Progenitor cell of endocrine pancreas (in vitro differentiated cells): Measurements from ENCODE around the gene KRT13. TPM values are rescaled to one million over a fixed set of nuclear protein-coding genes. Genes with fewer than 3 reads are reported as not detected.

ENCODE experiments used
- DNase-seq: peaks from one replicate; pipeline ENCODE4 v3.0.0; 2021; ENCODE audit warnings: low spot score; ENCODE audit not compliant: unreplicated experiment
- H3K27ac Mint-ChIP-seq: 2 replicates; pipeline ENCODE4 v1.8.0; 2021; ENCODE audit warnings: mild to moderate bottlenecking, moderate library complexity, mixed read lengths
- H3K27me3 Mint-ChIP-seq: 2 replicates; pipeline ENCODE4 v1.8.0; 2021; ENCODE audit warnings: mixed read lengths
- H3K36me3 Mint-ChIP-seq: 2 replicates; pipeline ENCODE4 v1.8.0; 2022; ENCODE audit warnings: mixed read lengths; ENCODE audit not compliant: insufficient read depth
- H3K4me1 Mint-ChIP-seq: 2 replicates; pipeline ENCODE4 v1.8.0; 2021; ENCODE audit warnings: low read depth, mixed read lengths
- H3K4me3 Mint-ChIP-seq: 2 replicates; pipeline ENCODE4 v1.8.0; 2021; ENCODE audit warnings: low read depth, mild to moderate bottlenecking, moderate library complexity, mixed read lengths
- H3K9me3 Mint-ChIP-seq: 2 replicates; pipeline ENCODE4 v1.8.0; 2021; ENCODE audit warnings: low read depth, mixed read lengths
- total RNA-seq: library from RNA; stranded (reverse); gene quantifications from 2 replicates; pipeline ENCODE4 v1.2.1, GENCODE V29; 2021
- TF ChIP-seq, protein P1 (sequence below): fragments of 200-600 bp; sonication (generic); IDR thresholded peaks from one replicate; pipeline ENCODE4 v1.5.0; 2021; ENCODE audit warnings: antibody characterized with exemption, mild to moderate bottlenecking; ENCODE audit not compliant: unreplicated experiment

Gene KRT13
- total RNA-seq, 1 donor from 2014 or later = not detected

DNA sequence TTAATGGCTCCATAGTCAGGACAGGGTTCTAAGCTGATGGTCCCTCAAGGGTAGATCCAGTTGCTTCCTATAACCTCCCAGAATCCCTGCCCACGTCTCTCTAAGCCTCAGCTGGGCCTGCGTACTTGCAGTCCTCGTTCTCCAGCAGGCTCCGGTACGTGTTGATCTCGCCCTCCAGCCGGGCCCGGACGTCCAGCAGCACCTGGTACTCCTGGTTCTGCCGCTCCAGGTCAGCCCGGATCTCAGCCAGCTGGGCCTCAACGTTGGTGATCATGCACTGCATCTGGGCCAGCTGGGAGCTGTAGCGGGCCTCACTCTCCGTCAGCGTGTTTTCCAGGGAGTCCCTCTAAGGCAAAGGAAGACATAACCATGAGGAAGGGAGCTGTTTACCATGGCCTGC, 42.7 kb downstream of the KRT13 start:
- no peaks in the 10 kb centered on the region for H3K4me1 Mint-ChIP-seq
- no peak for DNase-seq
- H3K27me3 Mint-ChIP-seq = peaks cover 10% of the 10 kb centered on the region
- TF ChIP-seq, protein P1, sequence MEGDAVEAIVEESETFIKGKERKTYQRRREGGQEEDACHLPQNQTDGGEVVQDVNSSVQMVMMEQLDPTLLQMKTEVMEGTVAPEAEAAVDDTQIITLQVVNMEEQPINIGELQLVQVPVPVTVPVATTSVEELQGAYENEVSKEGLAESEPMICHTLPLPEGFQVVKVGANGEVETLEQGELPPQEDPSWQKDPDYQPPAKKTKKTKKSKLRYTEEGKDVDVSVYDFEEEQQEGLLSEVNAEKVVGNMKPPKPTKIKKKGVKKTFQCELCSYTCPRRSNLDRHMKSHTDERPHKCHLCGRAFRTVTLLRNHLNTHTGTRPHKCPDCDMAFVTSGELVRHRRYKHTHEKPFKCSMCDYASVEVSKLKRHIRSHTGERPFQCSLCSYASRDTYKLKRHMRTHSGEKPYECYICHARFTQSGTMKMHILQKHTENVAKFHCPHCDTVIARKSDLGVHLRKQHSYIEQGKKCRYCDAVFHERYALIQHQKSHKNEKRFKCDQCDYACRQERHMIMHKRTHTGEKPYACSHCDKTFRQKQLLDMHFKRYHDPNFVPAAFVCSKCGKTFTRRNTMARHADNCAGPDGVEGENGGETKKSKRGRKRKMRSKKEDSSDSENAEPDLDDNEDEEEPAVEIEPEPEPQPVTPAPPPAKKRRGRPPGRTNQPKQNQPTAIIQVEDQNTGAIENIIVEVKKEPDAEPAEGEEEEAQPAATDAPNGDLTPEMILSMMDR = no peak
- no peak overlapping the region for H3K27ac Mint-ChIP-seq
- H3K9me3 Mint-ChIP-seq = no peaks in the 10 kb centered on the region
- no peaks in the 10 kb centered on the region for H3K36me3 Mint-ChIP-seq
- H3K4me3 Mint-ChIP-seq = no peak overlapping the region

DNA sequence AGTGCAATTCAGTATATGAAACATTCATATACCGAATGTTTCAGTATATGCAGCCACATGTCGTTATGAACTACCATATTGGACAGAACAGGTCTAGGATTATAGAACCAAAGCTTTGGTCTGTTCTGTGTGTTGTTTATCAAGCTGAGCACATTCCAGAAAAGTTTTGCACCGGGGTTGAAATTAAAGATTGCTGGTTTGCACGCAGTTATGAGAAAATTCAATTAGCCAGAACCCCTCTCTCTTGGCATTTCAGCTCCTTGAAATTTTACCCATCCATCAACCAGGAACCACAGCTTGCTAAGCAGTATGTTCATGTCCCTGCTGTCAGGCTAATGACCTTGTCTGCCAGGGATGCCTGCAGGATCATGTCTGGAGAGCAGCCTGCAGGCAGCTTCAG, 47.7 kb downstream of the KRT13 start:
- Mint-ChIP-seq H3K4me3 (no peak overlapping the region), H3K9me3 (no peaks in the 10 kb centered on the region), H3K4me1 (no peaks in the 10 kb centered on the region), H3K36me3 (no peaks in the 10 kb centered on the region), H3K27ac (no peak overlapping the region), H3K27me3 (peaks cover 15% of the 10 kb centered on the region)
- TF ChIP-seq, protein P1 = no peak
- DNase-seq = no peak

DNA sequence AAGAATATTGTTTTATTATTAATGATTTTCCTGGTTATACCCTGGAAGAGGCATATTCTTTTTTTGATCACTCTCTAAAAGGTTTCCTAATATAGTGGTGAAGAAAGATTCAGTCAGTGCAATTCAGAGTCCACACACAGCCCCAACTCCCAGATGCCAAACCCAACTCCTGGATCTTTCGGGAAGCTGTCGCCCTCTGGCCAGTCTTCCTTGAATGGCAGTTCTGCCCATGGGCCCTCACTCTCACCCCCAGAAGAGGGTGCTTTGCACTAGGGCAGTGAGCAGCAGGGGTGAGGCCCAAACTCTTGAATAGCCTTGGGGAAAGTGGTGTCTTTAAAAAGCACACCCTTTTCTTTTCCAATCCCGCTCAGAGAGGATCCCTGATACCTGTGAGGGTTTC, 49.2 kb downstream of the KRT13 start:
- H3K9me3 Mint-ChIP-seq = peaks cover 6% of the 10 kb centered on the region
- TF ChIP-seq, protein P1 = no peak
- no peaks in the 10 kb centered on the region for H3K36me3 Mint-ChIP-seq
- H3K4me3 Mint-ChIP-seq = no peak overlapping the region
- H3K27ac Mint-ChIP-seq = no peak overlapping the region
- H3K27me3 Mint-ChIP-seq = peaks cover 15% of the 10 kb centered on the region
- DNase-seq = no peak
- no peaks in the 10 kb centered on the region for H3K4me1 Mint-ChIP-seq

DNA sequence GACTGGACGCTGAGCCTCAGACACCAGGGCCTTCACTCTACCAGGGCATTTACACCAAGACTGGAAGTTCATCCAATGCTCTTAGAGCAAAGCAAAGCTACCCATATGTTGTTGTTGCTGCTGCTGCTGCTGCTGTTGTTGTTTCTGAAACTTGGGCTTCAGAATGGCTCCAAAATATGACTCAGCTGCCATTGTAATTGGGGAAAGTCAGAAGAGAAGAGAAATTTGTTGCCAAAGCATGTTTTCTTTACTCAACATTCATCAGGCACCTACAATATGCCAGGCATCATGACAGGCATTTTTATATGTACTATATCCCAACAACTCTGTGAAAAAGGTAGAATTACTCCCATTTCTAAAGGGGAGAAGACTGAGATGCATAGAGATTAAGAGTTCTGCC, 50.2 kb downstream of the KRT13 start:
- Mint-ChIP-seq H3K4me3 (no peak overlapping the region), H3K9me3 (peaks cover 10% of the 10 kb centered on the region), H3K36me3 (no peaks in the 10 kb centered on the region), H3K27me3 (peaks cover 12% of the 10 kb centered on the region), H3K4me1 (no peaks in the 10 kb centered on the region), H3K27ac (no peak overlapping the region)
- no peak for DNase-seq
- TF ChIP-seq, protein P1 = no peak

DNA sequence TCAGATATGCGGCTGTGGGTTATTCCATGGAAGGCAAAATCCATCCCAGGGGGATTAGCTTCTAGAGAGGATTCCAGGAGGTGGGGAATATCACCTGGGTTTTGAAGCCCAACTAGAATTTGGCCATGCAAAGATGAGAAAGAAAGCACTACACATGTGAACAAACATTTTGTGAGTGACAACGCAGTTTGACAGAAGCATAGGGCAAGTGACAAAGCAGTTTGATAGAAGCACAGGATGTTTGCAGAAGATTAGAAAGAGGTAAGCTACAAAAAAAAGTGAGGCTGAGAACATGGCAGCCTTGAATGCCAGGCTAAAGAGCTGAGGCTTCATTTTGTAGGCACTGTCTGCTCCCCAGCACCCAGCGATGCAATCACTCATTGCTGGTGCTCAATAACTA, 52.3 kb downstream of the KRT13 start:
- H3K9me3 Mint-ChIP-seq = peaks cover 10% of the 10 kb centered on the region

More for the DNA sequence above, 52.3 kb downstream of the KRT13 start:
- Mint-ChIP-seq H3K27me3 (peaks cover 6% of the 10 kb centered on the region), H3K36me3 (no peaks in the 10 kb centered on the region), H3K4me1 (no peaks in the 10 kb centered on the region), H3K27ac (no peak overlapping the region), H3K4me3 (no peak overlapping the region)
- TF ChIP-seq, protein P1 = no peak
- DNase-seq = no peak
